ENCODE data around the gene TTC9B. TPM values are rescaled to one million over a fixed set of nuclear protein-coding genes. Genes with fewer than 3 reads are reported as not detected.

Gene TTC9B
- total RNA-seq, 1 donor from 2014 or later, result not detected

GRCh38 chr19:40247735-40248262 is 29.6 kb upstream of the TTC9B start:
- intact Hi-C loops (cut with DNase I), result no loop called here
- H3K4me3 ChIP-seq, result no peak overlapping the region
- H3K27me3 ChIP-seq (ENCODE audit: low read depth), result no peaks in the 10 kb centered on the region
- DNase-seq (no peak), ATAC-seq (no peak)
- peaks cover 32% of the 10 kb centered on the region for H3K36me3 ChIP-seq
- TF ChIP-seq, protein P1, sequence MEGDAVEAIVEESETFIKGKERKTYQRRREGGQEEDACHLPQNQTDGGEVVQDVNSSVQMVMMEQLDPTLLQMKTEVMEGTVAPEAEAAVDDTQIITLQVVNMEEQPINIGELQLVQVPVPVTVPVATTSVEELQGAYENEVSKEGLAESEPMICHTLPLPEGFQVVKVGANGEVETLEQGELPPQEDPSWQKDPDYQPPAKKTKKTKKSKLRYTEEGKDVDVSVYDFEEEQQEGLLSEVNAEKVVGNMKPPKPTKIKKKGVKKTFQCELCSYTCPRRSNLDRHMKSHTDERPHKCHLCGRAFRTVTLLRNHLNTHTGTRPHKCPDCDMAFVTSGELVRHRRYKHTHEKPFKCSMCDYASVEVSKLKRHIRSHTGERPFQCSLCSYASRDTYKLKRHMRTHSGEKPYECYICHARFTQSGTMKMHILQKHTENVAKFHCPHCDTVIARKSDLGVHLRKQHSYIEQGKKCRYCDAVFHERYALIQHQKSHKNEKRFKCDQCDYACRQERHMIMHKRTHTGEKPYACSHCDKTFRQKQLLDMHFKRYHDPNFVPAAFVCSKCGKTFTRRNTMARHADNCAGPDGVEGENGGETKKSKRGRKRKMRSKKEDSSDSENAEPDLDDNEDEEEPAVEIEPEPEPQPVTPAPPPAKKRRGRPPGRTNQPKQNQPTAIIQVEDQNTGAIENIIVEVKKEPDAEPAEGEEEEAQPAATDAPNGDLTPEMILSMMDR (IDR thresholded peaks at IDR 0.05), result no peak
- no peak overlapping the region for H3K27ac ChIP-seq
- H3K9me3 ChIP-seq, result no peaks in the 10 kb centered on the region
- H3K4me1 ChIP-seq, result peaks cover 18% of the 10 kb centered on the region

GRCh38 chr19:40247178-40247577 is 29.0 kb upstream of the TTC9B start:
- no peak overlapping the region for H3K4me3 ChIP-seq
- peak; percentile 16 to 35 for ATAC-seq
- TF ChIP-seq, protein P1 (IDR thresholded peaks at IDR 0.05), result no peak
- DNase-seq, result no peak
- H3K36me3 ChIP-seq, result peaks cover 30% of the 10 kb centered on the region
- intact Hi-C loops (cut with DNase I), result no loop called here
- H3K27ac ChIP-seq, result no peak overlapping the region
- peaks cover 24% of the 10 kb centered on the region for H3K4me1 ChIP-seq
- H3K9me3 ChIP-seq, result no peaks in the 10 kb centered on the region
- no peaks in the 10 kb centered on the region for H3K27me3 ChIP-seq (ENCODE audit: low read depth)

- intact Hi-C loops (cut with DNase I), result no loop called here
- DNase-seq (peak; percentile 6), ATAC-seq (no peak)
- Histone ChIP-seq H3K27me3 (ENCODE audit: low read depth) (no peaks in the 10 kb centered on the region), H3K9me3 (no peaks in the 10 kb centered on the region), H3K36me3 (peaks cover 30% of the 10 kb centered on the region), H3K4me1 (peaks cover 28% of the 10 kb centered on the region), H3K4me3 (no peak overlapping the region), H3K27ac (no peak overlapping the region)
- TF ChIP-seq, protein P1 (IDR thresholded peaks at IDR 0.05), result no peak
Observed at GRCh38 chr19:40246292-40247073, 28.3 kb upstream of the TTC9B start.

DNA sequence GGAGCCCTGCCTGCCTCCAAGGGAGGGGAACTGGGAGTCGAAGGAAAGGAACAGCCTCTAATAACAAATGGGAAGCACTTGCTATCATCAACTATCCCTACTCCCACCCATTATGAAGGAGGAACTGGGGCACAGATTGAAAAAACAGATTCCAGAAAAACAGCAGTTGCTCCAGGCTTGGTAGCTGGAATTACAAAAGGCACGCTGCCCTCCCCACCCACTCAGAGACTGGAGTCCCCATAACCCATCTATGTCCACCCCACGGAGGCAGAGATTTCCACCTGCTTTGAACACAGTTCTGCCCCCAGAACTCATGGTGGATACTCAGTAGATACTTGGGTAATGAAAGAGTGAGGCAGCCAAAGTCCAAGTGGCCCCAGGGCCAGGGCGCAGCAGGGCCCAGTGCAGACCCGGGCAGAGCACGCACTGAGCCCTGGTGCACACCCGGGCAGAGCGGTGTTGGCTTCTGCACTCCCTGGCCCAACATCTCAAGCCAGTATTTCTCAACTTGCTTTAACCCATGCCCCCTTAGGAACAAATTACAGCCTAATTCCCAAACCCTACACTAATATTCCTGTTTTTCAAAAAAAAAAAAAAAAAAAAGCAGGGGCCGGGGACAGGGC is 27.4 kb upstream of the TTC9B start:
- H3K27ac ChIP-seq, result no peak overlapping the region

DNA sequence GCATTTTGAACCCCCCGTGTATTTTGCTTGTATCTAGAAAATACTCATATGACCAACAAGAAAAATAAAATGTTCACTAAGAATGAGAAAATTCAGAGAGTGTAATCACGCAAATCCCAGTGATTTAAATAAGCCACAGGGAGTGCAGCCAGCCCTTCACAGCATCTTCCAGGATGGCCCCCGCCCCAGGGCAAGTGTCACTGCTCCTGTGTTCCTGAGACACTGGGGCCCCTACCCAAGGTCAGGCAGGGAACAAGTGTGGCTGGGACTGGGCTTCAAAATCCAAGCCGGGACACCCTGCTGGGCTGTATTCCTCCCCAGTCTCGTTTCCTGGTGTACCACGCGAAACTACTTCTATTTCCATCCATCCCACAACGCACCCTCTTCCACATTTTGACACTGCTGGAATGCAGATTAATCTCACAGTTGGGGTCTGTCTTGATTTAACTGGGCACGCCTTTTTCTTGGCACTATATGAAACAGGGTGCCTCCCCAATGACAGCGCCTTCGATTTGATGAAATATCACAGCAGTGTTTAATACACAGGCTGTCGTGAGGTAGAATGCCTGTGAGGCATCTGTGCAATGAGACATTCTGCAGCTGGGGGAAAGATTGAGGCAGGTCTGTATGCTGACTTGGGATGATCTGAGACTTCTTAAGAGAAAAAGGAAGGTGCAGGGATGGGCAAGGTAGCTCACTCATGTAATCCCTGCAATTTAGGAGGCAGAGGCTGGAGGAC is 26.6 kb upstream of the TTC9B start:
- intact Hi-C loops (cut with DNase I), result no loop called here
- Histone ChIP-seq H3K27me3 (ENCODE audit: low read depth) (no peaks in the 10 kb centered on the region), H3K4me3 (no peak overlapping the region), H3K27ac (no peak overlapping the region), H3K4me1 (peaks cover 28% of the 10 kb centered on the region), H3K36me3 (peaks cover 35% of the 10 kb centered on the region), H3K9me3 (no peaks in the 10 kb centered on the region)
- DNase-seq, result peak; percentile 21
- no peak for ATAC-seq
- TF ChIP-seq, protein P1 (IDR thresholded peaks at IDR 0.05), result no peak

More for the DNA sequence above, 27.4 kb upstream of the TTC9B start:
- TF ChIP-seq, protein P1 (IDR thresholded peaks at IDR 0.05), result no peak
- DNase-seq (peak; percentile 10), ATAC-seq (no peak)
- Histone ChIP-seq H3K36me3 (peaks cover 32% of the 10 kb centered on the region), H3K4me1 (peaks cover 28% of the 10 kb centered on the region), H3K9me3 (no peaks in the 10 kb centered on the region), H3K4me3 (no peak overlapping the region), H3K27me3 (ENCODE audit: low read depth) (no peaks in the 10 kb centered on the region)
- intact Hi-C loops (cut with DNase I), result no loop called here

Data from lower lobe of right lung (tissue), 2 donors.